ENCODE measurements around the gene TESK1. TPM values are rescaled to one million over a fixed set of nuclear protein-coding genes. Genes with fewer than 3 reads are reported as not detected.
A peak's percentile ranks its signal among the peaks of the same experiment; 100 is the strongest.

Gene TESK1
- total RNA-seq, 1 donor from 2014 or later = 10.5 TPM

DNA sequence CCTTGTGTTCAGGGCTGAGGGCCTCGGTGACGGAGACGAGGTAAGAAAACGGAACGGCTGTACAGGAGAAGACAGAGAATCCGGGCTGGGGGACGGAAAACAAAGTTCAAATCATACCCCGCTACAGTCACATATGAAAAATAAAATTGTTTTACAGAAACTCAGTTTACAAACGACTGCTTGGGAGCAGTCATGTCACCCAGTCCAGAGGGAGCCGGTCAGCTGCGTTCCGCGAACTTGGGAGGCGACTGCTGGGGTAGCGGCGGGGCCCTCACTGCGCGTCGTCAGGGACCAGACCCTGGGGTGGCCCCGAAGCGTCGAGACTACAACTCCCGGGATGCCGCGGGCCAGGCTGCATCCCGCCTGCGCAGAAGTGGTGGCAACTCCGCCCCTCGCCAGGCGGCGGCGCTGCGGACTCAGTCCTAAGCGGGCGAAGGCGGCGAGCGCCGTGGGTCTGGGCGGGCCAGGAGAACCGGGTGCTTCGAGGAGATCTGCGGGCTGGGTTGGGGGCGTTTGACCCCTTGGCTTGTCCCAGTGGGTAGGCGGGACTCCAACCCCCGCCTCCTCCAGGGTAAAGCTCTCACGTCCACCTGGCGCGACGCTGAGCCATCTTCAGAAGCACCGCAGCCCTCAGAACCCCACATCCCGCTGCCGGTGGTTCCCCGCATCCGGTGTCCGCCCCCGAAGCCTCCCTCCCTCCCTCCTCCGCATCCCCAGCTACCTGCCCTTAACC, 41.6 kb downstream of the TESK1 start:
- DNase-seq = peak; percentile 93

DNA sequence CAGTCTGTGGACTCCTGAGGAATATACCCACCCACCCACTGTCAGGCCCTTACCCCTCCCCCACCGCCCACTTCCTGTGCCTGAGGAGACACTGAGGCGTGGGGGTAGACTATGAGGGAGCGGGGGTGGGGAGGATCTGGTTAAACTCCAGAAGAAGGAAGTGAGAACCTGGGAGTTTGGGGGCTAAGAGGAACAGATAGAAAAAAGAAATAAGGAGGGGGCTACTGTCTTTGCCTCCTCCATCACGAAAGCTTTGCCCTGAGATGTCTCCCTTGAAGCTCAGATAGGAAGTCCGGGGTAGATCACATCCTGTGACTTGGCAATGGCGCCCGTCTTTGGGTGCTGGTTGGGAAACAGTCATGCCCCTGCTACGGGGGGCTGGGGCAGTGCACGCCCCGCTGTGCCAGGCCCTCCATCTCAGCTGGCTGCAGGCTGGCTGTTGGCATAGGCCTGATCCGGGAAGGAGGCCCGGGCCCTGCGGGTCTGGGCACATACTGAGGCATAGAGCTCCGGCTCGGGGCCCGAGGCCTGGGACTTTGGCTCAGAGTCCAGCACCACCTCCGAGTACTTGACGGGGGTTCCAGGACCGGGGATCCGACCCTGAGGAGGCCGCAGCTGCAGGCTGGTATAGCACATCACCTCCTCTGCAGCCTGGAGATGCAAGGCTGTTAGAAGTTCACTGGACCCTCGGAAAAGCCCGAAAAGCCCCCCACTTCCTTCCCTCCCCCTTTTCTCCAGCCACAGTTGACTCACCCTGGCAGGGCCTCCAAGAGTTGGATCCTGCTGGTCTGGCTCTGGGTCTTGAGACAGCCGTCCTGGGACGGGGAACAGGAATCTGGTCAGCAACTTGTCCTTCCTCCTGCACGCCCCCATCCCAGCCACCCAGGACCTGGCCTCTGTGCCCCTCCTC, 44.6 kb downstream of the TESK1 start:
- no peak for DNase-seq

DNA sequence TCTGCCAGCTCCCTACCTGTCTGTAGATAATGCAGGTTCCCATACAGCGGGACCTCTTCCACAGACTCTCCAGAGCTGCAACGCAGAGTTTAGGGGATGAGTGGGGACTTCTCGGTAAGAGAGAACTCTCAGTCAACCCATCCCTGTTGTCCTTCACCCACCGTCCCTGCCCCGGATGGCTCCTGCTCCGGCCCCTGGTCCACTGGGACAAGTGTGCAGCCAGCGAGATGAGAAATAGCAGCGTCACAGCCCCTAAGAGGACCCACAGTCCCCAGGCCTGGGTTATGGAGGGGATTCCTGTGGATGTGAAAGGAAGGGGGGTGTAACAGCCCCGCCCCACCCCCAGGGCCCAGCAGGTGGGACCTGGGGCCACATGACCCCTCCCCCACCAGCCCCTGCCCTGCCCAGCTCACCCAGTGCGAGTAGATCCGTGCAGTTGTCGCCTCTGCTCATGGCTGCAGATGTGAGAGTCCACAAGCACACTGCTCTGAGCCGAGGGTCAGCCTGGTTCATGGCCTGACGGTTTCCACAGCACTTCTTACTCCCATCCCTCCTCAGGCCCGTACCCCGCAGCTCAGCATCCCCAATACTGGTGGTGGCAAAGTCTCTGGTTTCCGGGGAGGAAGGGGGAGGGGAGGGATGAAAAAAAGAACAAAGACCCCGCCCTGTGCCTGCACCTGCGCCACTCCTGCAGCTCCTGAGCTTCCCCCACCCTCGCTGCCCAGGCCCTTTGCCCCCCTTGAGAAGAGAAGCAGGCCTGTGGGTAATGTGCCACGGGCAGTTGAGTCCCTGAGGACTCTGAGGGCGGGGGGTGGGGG, 45.5 kb downstream of the TESK1 start, which contains the start of gene SIT1:
Gene SIT1 (minus strand): TSS at position 591 of the 818 bp plus-strand sequence. CDS start 78 bp downstream, at position 513.
- no peak for DNase-seq

DNA sequence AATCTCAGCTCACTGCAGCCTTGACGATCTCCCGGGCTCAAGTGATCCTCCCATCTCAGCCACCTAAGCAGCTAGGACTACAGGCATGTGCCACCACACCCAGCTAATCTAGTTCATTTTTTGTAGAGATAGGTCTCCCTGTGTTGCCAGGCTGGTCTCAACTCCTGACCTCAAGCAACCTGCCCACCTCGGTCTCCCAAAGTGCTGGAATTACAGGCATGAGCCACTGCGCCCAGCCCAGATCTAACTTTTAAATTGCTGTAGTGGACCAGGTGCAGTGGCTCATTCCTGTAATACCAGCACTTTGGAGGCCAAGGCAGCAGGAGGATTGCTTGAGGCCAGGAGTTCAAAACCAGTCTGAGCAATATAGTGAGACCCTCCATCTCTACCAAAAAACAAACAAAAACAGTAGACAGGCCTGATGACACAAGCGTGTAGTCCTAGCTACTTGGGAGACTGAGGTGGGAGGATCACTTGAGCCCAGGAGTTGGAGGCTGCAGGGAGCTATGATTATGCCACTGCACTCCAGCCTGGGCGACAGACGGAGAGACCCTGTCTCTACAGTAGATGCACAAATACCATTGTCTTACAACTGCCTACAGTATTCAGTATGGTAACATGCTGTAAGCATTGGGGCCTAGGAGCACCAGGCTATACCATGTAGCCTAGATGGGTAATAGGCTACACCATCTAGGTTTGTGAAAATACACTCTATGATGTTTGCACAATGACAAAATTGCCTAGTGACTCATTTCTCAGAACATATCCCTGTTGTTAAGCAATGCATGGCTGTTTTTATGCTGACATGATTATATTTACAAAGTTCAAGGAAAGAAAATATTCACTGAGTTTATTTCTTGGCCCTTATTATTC, 47.1 kb downstream of the TESK1 start:
- no peak for DNase-seq

DNA sequence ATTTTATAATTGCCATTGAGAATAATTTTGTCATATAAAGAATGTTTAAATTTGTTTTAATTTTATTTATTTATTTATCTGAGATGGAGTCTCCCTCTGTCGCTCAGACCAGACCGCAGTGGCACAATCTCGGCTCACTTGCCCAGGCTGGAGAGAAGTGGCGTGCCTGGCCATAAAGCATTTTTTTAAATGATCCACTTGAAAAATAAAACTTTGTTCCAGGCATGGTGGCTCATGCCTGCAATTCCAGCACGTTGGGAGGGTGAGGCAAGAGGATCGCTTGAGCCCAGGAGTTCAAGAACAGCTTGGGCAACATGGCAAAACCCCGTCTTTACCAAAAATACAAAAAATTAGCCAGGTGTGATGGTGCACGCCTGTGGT, 47.8 kb downstream of the TESK1 start:
- no peak for DNase-seq

DNA sequence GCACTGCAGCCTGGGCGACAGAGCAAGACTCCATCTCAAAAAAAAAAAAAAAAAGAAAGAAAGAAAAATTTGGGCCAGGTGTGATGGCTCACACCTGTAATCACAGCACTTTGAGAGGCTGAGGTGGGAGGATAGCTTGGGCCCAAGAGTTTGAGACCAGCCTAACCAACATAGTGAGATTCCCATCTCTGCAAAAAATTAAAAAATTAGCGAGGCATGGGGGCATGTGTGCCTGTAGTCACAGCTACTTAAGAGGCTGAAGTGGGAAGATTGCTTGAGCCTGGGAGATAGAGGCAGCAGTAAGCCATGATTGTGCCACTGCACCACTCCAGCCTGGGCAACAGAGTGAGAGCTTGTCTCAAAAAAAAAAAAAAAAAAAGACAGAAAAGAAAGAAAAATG, 48.5 kb downstream of the TESK1 start:
- DNase-seq = no peak

DNA sequence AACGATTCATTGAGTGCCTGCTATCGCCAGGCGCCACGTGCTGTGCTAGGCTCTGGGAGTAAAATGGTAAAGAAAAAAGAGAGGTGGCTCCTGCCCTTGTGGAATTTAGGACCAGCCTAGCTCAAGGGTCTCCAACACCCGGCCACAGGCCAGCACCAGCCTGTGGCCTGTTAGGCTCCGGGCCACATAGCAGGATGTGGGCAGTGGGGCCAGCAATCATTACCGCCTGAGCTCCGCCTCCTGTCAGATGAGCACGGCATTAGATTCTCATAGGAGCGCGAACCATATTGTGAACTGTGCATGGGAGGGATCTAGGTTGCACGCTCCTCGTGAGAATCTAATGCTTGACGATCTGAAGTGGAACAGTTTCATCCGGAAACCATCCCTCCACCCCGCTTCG, 51.3 kb downstream of the TESK1 start:
- DNase-seq = no peak

DNA sequence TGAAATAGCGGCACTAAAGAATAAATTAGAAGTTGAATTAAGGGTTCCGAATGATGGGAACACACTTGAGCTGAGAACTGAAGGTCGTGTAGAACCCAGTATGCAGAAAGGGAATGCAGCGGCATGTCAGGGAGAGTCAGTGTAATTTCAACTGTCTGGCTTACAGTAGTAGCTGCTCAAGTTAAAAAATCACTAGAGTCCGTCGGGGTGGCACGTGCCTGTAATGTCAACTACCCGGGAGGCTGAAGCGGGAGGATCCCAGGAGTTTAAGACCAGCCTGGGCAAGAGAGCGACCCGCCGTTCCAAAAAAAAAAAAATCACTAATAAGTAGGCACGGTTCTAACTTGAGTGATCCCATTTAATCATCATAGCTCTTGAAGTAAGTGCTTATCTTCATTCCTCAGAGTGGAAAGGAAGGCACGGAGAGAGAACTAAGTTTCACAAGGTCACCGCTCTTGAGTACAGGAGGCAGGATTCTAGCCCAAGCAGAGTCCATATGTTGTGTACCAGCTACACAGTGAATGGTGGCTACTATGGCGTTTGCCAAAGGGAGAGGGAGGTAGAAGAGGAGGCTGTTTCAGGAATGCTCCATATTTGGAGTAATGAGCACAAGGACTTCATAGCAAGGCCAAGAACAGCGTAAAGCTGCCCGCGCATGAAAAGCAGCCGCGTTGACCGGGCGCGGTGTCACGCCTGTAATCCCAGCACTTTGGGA, 51.9 kb downstream of the TESK1 start:
- DNase-seq = peak; percentile 61

DNA sequence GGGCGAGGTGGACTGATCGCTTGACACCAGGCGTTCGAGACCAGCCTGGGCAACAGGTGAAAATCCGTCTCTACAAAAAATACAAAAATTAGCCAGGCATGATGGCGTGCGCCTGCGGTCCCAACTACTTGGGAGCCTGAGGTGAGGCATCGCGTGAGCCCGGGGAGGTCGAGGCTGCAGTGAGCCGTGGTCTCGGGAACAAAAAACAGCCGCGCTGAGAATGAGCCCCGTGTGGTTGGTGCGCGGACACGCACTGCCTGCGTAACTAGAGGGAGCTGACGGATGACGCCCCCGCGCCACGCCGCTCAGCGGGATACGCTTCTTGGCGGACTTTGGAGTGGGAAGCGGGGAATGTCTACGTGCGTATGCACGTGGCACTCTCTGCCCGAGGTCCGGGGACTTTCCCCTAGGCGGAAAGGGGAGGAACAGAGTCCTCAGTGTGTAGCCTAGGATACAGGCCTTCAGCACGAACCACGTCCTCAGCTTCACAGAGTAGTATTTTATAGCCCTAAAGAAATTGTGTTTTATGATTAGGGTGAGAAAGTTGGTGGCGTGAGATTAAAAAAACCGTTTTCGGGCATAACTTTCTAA, 52.6 kb downstream of the TESK1 start, which contains the start of gene RMRP:
Gene RMRP (minus strand): TSS at position 474 of the 591 bp plus-strand sequence.
- peak; percentile 99 for DNase-seq

DNA sequence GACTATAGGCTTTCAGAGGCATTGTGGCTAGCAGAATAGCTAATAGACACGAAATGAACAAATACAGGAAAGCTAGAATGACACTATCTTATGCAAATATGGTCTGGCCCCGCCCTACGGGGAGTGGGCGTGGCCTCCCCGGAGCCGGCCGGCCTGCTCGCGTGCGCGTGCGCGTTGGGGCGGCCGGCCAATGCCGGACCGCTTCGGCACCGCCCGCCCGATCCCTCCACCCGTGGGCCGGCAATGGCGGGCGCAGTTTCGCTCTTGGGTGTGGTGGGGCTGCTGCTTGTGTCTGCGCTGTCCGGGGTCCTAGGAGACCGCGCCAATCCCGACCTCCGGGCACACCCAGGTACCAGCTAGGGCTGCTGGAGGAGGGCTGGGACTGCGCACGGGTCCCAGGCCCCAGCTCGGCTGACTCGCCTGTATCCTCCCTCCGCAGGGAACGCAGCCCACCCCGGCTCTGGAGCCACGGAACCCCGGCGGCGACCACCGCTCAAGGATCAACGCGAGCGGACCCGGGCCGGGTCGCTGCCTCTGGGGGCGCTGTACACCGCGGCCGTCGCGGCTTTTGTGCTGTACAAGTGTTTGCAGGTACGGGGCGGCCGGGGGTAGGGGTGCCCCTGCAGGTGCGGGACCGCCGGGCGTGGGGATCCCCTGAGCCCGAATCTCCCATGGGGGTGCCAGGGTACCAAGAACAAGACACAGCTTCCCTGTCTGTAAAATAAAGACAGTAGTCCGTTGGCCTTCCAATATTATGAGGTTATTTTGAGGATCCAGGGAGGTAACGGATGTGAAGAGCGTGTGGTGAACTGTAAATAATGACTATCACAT, 53.3 kb downstream of the TESK1 start, which contains the start of gene CCDC107:
Gene CCDC107 (plus strand): TSS at position 156 of the 831 bp plus-strand sequence. CDS start 88 bp downstream, at position 244.
- peak; percentile 82 for DNase-seq

DNA sequence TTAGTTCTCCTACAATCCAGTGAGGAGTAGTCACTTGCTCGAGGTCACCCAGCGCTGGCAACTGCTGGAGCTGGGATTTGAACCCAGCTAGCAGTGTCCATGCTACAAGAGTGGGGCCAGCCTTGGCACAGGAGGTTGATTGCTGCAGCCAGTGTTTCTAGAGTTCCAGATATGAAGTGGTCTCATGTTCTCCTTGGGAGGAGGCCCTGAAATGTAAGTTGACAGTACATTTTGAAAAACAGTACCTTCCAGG, 53.8 kb downstream of the TESK1 start:
- DNase-seq = no peak

DNA sequence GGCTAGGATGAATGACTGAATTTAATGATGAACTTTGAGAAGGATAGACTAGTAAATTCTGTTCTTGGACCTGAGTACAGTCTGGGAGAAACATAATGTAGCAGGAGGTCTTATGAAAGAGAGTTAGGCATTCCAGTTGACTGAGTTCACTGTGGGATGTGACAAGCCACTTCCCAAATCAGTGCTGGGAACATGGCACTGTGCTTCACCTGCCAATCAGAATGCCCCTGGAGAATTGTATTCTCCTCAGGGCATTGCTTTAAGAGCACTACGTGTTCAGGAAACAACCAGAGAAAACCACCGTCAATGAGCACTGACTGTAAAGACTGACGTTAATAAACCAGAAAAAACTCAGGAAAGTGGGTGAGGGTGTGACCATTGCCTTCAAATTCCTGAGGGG, 54.3 kb downstream of the TESK1 start:
- DNase-seq = no peak

Small RNA genes lying within 50 kb of the gene (small RNA-seq; reads per million reads assigned to genes)
- not detected for gene MIR4667 (ENCODE audit: low replicate concordance)
- gene RMRP (ENCODE audit: low replicate concordance) = not detected
- not detected for gene RPS29P17 (ENCODE audit: low replicate concordance)

Other genes with a start within 250 kb of the TESK1 start
- 11.2 TPM for gene RUSC2, start 115.2 kb upstream of the TESK1 start, total RNA-seq
- 1.6 TPM for gene CD72, start 13.2 kb downstream of the TESK1 start, total RNA-seq
- 0.30 TPM for gene SIT1, start 45.7 kb downstream of the TESK1 start, total RNA-seq
- 94,985 TPM for gene RMRP, start 52.8 kb downstream of the TESK1 start, total RNA-seq
- gene CCDC107, start 53.0 kb downstream of the TESK1 start, total RNA-seq = 9.8 TPM
- 2.4 TPM for gene ARHGEF39, start 59.9 kb downstream of the TESK1 start, total RNA-seq
- 2.2 TPM for gene CA9, start 68.7 kb downstream of the TESK1 start, total RNA-seq
- 517 TPM for gene TPM2, start 84.7 kb downstream of the TESK1 start, total RNA-seq
- gene TLN1, start 126.9 kb downstream of the TESK1 start, total RNA-seq = 93.7 TPM
- gene CREB3, start 127.4 kb downstream of the TESK1 start, total RNA-seq = 19.0 TPM
- 32.1 TPM for gene GBA2, start 144.0 kb downstream of the TESK1 start, total RNA-seq
- 8.8 TPM for gene RGP1, start 144.0 kb downstream of the TESK1 start, total RNA-seq
- not detected for gene MSMP, start 149.0 kb downstream of the TESK1 start, total RNA-seq
- 31.5 TPM for gene NPR2, start 186.3 kb downstream of the TESK1 start, total RNA-seq
- 1.2 TPM for gene SPAG8, start 207.0 kb downstream of the TESK1 start, total RNA-seq
- gene HINT2, start 209.8 kb downstream of the TESK1 start, total RNA-seq = 12.3 TPM
- not detected for gene FAM221B, start 223.5 kb downstream of the TESK1 start, total RNA-seq
- 3.6 TPM for gene TMEM8B, start 224.0 kb downstream of the TESK1 start, total RNA-seq

Data from skin of body (tissue), 3 donors.